ENCODE measurements around the gene SRPK3.
A peak's percentile ranks its signal among the peaks of the same experiment; 100 is the strongest.
"Not testable (repeated sequence)": the region's sequence is repeated elsewhere in the genome, so short reads cannot be mapped to it uniquely, and the experiment has no call there.

Gene SRPK3, protein sequence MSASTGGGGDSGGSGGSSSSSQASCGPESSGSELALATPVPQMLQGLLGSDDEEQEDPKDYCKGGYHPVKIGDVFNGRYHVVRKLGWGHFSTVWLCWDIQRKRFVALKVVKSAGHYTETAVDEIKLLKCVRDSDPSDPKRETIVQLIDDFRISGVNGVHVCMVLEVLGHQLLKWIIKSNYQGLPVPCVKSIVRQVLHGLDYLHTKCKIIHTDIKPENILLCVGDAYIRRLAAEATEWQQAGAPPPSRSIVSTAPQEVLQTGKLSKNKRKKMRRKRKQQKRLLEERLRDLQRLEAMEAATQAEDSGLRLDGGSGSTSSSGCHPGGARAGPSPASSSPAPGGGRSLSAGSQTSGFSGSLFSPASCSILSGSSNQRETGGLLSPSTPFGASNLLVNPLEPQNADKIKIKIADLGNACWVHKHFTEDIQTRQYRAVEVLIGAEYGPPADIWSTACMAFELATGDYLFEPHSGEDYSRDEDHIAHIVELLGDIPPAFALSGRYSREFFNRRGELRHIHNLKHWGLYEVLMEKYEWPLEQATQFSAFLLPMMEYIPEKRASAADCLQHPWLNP

DNA sequence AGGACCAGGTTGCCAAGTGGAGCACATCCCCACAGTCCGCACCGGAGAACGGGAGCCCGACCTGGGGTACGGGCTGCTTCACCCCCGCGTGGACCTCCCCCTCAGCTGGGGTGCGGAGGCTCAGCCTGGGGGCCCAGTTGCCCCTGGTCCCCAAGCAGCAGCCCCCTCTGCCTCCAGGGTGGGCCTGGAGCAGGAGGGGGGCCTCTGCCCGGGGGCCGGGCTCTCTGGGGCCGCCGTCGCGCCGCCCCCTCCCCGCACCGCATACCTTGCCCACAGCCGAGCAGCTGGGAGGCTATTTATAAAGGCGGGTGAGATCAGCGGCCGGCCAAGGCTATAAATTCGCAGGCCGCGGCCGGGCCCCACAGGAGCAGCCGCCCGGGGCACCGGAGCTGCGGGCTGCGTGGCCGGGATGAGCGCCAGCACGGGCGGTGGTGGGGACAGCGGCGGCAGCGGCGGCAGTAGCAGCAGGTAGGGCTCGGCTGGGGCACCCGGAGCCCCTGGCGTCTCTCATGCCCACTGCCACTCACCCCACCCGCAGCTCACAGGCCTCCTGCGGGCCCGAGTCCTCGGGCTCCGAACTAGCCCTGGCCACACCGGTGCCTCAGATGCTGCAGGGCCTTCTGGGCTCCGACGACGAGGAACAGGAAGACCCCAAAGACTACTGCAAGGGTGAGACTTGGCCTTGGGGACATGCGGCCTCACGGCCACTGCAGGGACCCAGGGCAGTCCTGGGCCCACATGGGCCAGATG is at the start of gene SRPK3:
TSS of gene SRPK3 (plus strand) at position 364 of the 750 bp plus-strand sequence. CDS start at position 410, 46 bp downstream.
- no peak for ATAC-seq

DNA sequence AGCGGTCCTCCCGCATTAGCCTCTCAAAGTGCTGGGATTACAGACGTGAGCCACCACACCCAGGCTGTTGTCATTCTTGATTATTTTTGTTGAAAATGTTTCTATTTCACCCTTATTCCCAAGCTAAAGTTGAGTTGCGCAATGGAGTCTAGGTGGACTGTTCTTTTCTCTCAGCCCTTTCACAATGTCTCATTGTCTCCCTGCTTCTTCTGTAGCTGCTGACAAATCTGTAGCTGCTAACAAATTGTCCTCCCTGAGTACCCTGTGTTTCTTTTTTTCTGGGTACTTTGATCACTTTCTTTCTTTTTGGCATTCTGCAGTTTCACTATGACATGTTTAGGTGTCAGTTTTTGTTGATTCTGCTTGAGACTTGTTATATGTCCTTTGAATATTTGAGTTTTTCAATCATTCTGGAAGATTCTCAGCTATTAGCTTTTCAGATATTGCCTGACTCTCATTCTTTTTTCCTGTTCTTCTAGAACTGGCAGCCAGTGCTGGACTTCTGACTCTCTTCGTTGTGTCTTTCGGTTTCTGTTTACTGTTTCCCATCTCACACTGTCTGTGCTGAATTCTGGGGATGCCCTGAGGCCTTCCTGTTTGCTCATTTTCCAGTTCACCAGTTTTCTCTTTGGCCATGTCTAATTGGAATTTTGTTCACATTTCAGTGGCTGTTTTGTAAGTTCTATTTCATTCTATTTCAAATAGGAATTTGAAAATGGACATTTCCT is 49.6 kb upstream of the SRPK3 start:
- ATAC-seq = no peak

DNA sequence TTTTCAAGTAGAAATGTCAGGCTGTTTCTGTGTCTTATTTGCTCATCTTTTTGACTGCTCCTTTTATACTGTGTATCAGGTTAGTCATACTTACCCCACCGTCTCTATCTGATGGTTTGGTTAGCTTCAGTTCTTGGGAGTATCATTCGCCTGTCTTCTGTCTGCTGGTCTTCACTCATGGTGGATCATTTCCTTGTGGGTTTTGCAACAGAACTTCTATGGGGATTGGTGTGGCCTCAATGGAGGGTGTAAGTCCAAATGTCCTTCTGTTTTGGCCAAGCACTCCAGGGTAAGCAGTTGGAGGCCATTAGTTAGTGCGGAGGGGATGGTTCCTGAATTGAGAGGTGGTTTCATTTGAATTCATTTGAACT is 49.0 kb upstream of the SRPK3 start:
- no peak for ATAC-seq

DNA sequence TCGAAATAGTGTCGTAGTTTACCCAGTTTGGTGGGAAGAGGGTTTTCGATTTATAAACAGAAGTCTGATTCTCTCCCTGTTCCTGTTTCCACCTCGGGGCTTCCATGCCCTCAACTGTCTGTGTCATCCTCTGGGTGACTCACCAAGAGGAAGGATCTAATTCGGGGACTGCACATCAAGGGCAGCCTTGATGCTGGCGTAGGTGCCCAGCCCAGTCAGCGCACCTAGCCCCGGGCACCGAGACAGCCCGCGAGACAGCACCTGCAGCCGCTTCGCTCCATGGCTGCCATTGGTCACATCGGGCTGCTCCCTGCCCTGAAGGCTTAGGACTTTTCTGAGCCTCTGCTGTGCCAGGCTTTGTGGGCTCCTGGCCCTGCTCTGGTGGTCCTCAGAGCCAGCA is 48.4 kb upstream of the SRPK3 start:
- ATAC-seq = no peak

DNA sequence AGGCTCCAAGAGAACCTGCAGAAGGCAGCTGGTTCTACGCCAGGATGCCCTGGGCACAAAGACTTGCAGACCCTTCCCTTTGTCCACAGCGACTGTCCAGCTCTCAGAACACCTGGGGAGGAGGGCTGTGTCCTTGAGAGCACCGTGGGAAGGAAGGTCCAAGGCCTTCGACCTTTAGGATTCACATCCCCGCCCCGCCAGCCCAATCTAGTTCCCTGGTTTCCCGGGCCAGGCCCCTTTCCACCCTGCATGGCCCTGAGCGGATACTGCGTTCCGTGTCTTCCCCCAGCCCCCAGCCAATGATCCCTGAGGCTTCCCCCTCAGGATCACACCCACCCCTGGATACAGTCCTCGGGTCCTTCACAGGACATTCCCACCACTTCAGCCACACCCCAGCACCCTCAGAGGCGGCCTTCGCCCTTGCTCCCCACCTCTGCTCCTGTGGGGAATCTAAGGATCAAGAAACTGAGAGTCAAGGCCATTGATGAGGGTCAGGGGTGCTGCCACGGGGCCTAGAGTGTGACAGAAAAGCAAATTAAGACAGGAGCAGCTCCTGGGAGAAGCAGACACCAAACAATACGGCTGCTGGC is 47.1 kb upstream of the SRPK3 start:
- no peak for ATAC-seq

DNA sequence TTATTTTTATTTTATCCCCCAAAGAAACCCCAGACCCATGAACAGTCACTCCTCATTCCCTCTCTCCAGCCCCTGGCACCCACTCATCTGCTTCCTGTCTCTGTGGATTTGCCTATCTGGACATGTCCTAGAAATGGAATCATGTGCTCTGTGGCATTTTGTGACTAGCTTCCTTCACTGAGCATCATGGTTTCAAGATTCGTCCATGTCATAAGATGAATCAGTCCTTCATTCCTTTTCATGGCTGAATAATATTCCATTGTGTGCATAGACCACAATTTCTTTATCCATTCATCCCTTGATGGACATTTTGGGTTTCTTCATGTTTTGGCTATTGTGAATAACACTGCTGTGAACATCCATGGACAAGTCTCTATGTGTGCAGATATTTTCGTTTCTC is 46.0 kb upstream of the SRPK3 start:
- no peak for ATAC-seq

DNA sequence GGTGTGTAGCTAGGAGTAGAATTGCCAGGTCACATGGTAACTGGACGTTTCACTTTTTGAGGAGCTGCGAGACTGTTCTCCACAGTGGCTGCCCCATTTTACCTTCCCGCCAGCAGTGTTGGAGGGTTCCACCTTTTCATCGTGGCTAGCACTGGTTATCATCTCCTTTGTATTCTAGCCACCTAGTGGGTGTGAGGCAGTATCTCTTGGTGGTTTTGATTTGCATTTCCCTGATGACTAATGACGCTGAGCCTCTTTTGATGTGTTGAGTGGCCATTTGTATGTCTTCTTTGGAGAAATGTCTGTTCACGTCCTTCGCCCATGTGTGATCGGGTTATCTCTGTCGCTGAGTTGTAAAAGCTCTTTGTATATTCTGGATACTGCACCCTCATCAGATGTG is 45.6 kb upstream of the SRPK3 start:
- peak in 1 of 2 donors; percentile 56 for ATAC-seq

DNA sequence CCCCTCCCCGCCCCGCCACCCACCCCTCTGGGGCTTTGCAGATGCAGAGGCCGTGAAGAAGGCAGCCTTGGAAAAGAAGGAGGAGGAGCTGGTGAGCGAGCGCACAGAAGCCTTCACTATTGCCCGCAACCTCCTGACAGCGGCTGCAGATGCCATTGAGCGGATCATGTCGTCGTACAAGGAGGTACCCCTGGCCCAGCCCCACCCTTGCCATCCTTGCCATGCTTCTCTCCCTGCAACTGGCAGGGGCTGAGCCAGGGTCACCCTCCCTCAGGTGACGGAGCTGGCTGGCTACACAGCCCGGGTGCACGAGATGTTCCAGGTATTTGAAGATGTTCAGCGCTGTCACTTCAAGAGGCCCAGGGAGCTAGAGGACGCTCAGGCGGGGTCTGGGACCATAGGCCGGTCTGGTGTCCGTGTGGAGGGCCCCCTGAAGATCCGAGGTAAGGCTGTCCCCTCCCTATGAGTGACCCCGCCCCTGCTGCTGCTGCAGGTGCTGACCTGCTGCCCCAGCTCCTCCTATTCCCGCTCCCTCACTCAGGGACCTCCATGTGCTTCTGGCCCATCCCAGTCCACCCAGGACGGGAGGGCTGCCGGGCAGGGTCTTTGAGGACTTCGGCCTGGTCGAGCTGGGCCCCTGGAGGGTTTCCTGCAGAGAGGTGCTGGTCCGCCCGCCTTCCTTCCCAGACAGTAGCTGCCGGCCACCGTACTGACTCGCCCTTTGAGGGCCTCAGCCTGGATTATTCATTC is 44.6 kb upstream of the SRPK3 start:
- no peak for ATAC-seq

DNA sequence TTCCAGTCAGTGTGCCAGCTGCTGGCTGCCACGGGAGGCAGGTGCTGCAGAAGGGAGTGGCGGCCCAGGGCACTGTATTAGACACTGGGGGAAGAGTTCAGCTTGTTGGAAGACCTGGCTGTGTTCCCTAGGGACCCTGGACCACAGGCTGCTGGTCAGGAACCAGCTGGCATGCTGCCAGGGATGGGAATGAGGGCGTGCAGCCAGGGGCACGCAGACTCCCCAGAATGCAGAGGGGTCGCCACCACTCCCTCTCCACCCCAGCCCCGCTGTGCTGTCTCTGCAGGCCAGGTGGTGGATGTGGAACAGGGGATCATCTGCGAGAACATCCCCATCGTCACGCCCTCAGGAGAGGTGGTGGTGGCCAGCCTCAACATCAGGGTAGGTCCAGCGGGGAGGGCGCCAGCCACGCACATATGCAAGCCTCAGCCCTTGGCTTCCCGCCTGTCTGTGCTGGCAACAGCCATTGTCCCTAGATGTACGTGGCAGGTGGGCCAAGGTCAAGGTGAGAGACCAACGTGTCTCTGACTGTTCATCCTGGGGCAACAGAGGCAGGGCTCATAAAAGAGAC is 43.9 kb upstream of the SRPK3 start:
- ATAC-seq = no peak

DNA sequence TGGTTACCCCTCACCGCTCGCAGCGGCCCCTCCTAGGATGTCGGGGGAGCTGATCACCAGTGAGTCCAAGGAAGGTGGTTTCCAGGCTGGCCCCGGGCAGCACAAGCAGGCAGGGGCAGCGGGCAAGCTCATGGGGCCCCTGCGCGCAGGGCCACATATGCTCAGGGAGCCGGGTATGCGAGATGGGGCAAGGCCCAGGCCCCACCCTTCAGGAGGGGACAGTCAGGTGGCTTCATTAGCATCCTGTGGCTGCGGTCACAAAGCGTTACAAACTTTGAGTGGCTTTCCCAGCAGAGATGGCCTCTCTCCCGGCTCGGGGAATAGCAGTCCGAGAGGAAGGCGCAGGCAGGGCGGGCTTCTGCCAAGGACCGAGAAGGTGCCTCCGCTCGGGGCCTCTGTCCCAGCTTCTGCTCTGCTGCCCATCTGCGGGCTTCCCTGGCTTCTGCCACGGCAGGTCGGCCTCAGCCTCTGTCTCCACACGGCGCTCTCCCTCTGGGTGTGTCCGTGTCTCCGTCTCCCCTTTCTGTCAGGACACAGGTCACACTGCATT is 42.7 kb upstream of the SRPK3 start:
- ATAC-seq = no peak

DNA sequence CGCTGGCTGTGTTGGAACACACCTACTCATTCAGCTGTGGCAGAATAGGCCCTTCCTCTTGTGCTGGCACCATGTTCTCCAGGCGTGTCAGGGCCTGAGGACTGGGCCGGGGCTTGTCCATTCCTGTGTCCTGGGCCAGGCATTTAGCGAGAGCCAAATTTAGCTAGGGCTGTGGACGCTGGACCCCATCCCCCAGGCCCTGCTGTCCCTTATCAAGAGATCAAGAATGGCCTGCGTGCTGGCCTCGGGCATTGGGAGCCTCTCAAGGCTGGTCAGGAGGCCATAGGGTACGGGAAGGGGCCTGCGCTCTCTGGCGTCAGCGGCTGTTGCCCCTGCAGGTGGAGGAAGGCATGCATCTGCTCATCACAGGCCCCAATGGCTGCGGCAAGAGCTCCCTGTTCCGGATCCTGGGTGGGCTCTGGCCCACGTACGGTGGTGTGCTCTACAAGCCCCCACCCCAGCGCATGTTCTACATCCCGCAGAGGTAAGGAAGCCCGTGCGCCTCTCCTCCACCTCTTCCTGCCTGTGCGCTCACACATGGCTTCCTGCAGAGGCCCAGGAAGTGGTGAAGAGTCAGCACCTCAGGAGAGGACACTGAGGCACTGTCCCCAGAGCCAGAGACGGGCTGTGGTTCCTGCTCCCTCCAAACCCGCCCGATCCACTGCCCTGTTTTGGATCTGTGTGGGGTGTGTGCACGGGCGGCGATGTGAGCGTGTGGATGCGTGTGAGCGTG is 40.9 kb upstream of the SRPK3 start:
- ATAC-seq = peak; percentile 41 to 45

DNA sequence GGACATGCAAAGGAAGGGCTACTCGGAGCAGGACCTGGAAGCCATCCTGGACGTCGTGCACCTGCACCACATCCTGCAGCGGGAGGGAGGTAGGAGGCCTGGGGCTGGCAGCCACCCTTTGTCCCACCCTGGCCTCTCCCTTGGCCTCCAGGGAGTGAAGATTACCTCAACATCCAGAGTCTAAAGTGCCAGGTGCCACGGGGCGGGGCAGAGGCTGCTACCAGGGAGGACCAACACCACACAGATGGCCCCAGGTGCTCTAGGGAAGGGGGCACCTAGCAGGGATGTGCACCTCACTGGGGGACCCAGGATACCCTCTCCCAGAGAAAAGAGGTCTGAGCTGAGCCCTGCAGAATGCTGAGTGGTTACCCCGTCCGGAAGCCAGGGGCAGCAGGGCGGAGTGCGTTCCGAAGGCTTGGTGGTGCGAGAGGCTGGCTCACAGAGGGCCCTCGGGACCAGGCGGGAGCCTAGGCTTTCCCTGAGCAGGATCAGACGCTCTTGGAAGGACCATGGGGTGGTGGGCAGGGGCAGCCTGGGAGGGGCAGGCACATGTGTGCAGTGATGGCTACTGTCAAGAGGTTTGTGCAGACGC is 40.1 kb upstream of the SRPK3 start:
- ATAC-seq = no peak

DNA sequence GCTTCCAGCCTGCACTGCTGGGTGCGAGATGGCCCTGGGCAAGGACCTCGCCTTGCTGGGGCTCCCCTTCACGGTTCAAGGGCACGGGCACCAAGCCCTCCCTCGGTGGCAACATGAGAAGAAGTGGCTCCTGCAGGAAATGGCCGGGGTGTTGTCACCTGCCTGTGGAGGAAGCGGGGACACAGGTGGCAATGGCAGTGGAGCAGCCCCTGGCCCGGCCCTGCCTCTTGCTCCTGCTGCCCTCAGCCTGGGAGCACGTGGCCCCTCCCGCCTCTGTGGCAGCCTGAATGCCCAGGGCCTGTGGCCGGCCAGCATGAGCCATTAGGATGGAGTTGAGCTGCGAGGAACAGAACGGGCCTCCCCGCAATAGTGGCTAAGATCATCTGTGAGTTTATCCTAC is 39.4 kb upstream of the SRPK3 start:
- ATAC-seq = no peak

DNA sequence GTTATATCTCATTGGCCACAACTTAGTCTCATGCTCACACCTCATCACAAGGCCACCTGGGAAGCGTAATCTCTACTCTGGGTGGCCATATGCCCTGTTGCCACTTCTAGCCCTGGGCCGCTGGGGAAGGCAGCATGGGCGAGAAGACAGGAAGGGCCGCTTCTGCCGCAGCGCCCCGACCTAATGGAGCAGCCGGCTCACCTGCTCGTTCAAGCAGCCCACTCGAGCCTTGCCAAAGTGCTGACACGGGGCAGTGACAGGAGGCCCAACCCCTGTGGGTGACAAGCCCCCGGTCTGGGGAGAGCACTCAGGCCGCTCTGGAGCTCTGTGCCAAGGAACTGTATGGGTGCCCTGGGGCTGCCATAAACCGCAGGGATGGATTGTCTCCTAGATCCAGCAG is 38.7 kb upstream of the SRPK3 start:
- not testable (repeated sequence) for ATAC-seq

DNA sequence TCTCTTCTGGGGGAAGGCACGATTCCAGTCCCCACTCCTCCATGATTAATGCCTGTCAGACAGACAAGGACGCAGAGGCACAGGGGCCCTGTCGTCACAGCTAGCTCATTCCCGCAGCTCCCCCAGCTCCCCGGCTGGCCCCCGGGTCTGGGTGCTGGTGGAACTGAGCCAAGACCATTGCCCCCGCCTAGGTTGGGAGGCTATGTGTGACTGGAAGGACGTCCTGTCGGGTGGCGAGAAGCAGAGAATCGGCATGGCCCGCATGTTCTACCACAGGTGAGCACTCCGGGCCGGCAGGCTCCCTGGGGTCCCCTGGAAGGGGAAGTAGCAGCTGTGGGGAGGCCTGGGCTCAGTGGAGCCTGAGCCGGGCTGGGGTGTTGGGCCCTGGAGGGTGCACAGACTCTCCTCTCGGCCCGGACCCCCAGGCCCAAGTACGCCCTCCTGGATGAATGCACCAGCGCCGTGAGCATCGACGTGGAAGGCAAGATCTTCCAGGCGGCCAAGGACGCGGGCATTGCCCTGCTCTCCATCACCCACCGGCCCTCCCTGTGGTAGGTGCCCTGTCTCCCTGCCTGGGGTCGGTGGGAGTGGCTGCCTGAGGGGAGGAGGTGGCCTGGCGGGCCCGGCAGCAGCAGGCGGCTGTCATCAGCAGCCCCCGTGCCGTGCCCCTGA is 37.9 kb upstream of the SRPK3 start:
- ATAC-seq = not testable (repeated sequence)

DNA sequence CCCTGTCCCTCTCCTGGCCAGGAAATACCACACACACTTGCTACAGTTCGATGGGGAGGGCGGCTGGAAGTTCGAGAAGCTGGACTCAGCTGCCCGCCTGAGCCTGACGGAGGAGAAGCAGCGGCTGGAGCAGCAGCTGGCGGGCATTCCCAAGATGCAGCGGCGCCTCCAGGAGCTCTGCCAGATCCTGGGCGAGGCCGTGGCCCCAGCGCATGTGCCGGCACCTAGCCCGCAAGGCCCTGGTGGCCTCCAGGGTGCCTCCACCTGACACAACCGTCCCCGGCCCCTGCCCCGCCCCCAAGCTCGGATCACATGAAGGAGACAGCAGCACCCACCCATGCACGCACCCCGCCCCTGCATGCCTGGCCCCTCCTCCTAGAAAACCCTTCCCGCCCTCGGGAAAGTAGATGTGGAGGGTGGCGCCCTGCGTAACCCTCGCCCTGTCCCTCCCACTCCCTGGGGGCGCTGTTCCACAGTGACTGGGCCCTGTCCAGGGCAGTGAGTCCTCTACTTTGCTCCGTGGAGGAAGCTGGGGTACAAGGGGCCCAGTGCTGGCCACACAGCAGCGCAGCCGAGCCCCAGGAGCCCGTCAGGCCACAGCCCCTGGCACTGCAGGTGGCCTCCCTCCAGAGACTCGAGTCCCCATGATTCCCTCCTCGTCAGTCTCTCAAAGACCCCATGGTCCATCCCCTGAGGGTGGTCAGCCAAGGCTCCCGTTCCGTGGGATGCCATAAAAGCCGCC is 37.2 kb upstream of the SRPK3 start:
- ATAC-seq = not testable (repeated sequence)

DNA sequence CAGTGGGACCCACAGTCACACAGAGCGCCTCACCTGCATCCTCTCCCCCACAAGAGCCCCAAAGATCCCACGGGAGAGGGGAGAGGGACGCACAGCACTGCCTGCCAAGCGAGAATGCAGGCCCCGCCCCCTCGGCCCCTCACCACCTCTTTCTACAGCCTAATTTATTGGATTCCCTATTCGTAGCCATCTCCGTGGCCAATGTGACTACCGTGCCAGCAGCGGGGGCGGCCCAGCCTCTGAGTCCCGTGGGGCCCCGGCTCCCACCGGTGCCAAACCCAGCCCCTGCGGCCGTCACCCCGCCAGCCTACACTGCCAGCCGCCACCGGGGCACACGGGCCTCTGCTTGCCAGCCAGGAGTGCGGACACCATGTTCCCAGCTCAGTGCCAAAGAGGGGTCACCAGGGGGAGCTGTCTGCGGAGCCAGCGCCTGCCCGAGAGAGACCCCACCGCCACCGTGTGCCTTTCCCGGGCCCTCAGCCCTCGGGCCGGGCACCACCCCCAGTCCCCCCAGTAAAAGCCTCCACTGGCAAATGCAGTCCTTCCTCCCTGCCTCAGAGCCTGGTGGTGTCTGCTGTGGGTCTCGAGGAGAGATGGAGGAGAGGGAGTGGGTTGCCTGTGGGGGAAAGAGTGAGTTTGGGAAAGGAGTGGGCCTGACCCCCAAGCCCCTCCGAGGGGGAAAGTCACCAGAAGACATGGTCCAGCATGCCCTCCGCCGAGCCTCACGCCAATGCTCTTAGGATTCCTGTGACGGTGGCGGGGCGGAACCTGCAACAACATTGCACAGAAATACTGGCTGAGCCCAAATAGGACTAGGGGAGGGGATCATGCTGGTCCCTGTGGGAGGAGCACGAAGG is 36.4 kb upstream of the SRPK3 start:
- no peak for ATAC-seq

DNA sequence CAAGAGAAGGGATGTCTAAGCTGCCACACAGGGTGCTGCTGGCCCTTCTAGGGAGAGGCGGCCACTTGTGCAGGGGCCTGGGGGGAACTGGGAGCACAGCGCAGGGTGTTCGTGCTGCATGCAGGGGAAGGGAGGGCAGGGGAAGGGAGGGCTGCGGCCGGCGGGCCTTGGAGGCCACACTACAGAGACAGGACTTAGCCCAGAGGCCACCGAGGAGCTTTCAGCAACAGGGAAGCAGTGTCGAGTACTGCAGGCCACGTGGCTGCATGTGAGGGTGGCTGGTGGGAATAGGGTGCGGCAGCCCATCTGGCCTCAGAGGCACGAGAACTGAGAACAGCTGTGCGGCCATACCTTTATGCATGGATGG is 35.8 kb upstream of the SRPK3 start:
- ATAC-seq = not testable (repeated sequence)
